OCI-LY1 (cell line): ENCODE results near the gene ANKRD1.

ENCODE experiments used
- H2AFZ ChIP-seq: fragments of 200-600 bp; sonication (generic), shearing (Covaris generic); 2 replicates; pipeline ENCODE4 v1.6.0; 2014; ENCODE audit warnings: antibody characterized with exemption, mild to moderate bottlenecking, low read length
- H3F3A ChIP-seq: fragments of 200-600 bp; sonication (generic), shearing (Covaris generic); 2 replicates; pipeline ENCODE4 v1.6.0; 2014; ENCODE audit warnings: mild to moderate bottlenecking, antibody characterized with exemption, low read length, moderate library complexity; ENCODE audit not compliant: insufficient read depth
- H3K27ac ChIP-seq: fragments of 200-600 bp; sonication (generic); 2 replicates; pipeline ENCODE4 v1.5.1; 2014; ENCODE audit warnings: low read length, mixed run types, mild to moderate bottlenecking, low read depth; ENCODE audit not compliant: poor library complexity, severe bottlenecking
- H3K27me3 ChIP-seq: fragments of 200-600 bp; sonication (generic); 2 replicates; pipeline ENCODE4 v1.6.0; 2014; ENCODE audit warnings: antibody characterized with exemption, mild to moderate bottlenecking, low read length, moderate library complexity; ENCODE audit not compliant: insufficient read depth
- H3K36me3 ChIP-seq: fragments of 200-600 bp; sonication (generic); 2 replicates; pipeline ENCODE4 v1.6.1; 2014; ENCODE audit warnings: mild to moderate bottlenecking, antibody characterized with exemption, low read length, moderate library complexity, mixed read lengths; ENCODE audit not compliant: insufficient read depth
- H3K4me1 ChIP-seq: fragments of 200-600 bp; sonication (generic); 2 replicates; pipeline ENCODE4 v1.5.1; 2014; ENCODE audit warnings: mild to moderate bottlenecking, low read length, moderate library complexity; ENCODE audit not compliant: insufficient read depth, severe bottlenecking
- H3K4me2 ChIP-seq: fragments of 200-600 bp; sonication (generic), shearing (Covaris generic); 2 replicates; pipeline ENCODE4 v1.6.1; 2014; ENCODE audit warnings: low read length
- H3K4me3 ChIP-seq: fragments of 200-600 bp; sonication (generic); 2 replicates; pipeline ENCODE4 v1.5.1; 2014; ENCODE audit warnings: low read length, low read depth, mild to moderate bottlenecking, mixed read lengths; ENCODE audit not compliant: poor library complexity, severe bottlenecking
- H3K79me2 ChIP-seq: fragments of 200-600 bp; shearing (Covaris generic); 2 replicates; pipeline ENCODE4 v1.6.1; 2016; ENCODE audit warnings: mixed run types, low read length, mixed read lengths; ENCODE audit not compliant: insufficient read depth
- H3K9ac ChIP-seq: fragments of 200-600 bp; sonication (generic), shearing (Covaris generic); 2 replicates; pipeline ENCODE4 v1.6.1; 2014; ENCODE audit warnings: mild to moderate bottlenecking, low read length, mixed read lengths
- H3K9me2 ChIP-seq: fragments of 200-600 bp; sonication (generic), shearing (Covaris generic); 2 replicates; pipeline ENCODE4 v1.6.1; 2014; ENCODE audit warnings: low read depth, mild to moderate bottlenecking, low read length, mixed read lengths
- H3K9me3 ChIP-seq: fragments of 200-600 bp; shearing (Covaris generic); 2 replicates; pipeline ENCODE4 v1.6.1; 2014; ENCODE audit warnings: low read length, mixed read lengths
- H4K20me1 ChIP-seq: fragments of 200-600 bp; sonication (generic), shearing (Covaris generic); 2 replicates; pipeline ENCODE4 v1.6.0; 2016; ENCODE audit warnings: mild to moderate bottlenecking, low read length; ENCODE audit not compliant: insufficient read depth
- CTCF ChIP-seq: fragments of 200-600 bp; sonication (generic), shearing (Covaris generic); IDR thresholded peaks from 2 replicates; pipeline ENCODE4 v1.5.1; 2017; ENCODE audit warnings: mild to moderate bottlenecking, antibody characterized with exemption, low read length, moderate library complexity, mixed read lengths
- EZH2 ChIP-seq: fragments of 200-600 bp; sonication (generic), shearing (Covaris generic); IDR thresholded peaks from 2 replicates; pipeline ENCODE4 v1.8.0; 2017; ENCODE audit warnings: borderline replicate concordance, mixed run types, mild to moderate bottlenecking, antibody characterized with exemption, low read length, moderate library complexity, mixed read lengths

The ANKRD1 gene

DNA sequence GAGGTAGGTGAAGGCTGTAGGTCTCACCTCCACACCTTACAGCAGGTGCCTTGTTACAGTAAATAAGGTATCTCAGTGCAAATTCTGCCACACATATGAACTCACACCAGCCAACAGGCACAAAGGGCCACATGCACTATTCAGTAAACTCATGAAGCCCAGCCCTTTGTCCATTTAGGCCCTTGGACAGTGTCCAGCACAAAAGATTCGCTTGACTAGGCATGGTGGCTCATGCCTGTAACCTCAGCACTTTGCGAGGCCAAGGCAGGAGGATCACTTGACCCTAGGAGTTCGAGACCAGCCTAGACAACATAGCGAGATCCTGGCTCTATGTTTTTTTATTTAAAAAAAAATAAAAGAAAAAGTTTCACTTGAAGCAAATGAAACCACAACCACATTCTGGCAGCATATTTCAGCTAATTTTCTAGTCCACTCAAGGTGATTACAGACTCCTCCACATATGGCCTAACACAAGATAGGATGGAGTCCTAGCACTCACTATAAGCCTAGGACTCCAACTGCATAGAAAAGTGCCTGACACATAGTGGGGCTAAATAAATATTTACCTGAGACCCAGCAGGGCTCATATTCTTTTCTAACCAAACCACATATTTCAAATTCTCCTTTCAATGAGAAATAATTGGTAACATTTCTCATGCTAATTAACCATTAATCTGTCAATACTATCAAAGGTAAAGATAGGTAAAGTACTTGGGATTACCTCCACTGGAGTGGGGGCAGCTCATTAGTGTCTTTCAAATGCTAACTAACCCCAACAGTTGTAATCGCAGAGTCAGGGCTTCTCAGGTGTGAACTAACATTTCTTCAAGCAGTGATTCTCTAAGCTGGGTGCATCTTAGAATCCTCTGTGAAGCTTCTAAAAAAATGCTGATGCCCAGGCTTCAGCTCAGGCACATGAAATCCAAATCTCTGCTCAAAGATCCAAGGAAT, 4.5 kb upstream of the ANKRD1 start:
- Histone ChIP-seq H3K4me2 (no peak overlapping the region), H3K9me2 (no peaks in the 10 kb centered on the region), H3K4me1 (no peaks in the 10 kb centered on the region), H3K27me3 (no peaks in the 10 kb centered on the region), H3K4me3 (no peak overlapping the region), H3K36me3 (no peaks in the 10 kb centered on the region), H2AFZ (no peak overlapping the region), H3K27ac (no peak overlapping the region), H4K20me1 (no peaks in the 10 kb centered on the region), H3K9me3 (no peaks in the 10 kb centered on the region), H3K79me2 (no peaks in the 10 kb centered on the region), H3F3A (no peaks in the 10 kb centered on the region), H3K9ac (no peak overlapping the region)
- TF ChIP-seq EZH2: no peak
- no peak for TF ChIP-seq CTCF

DNA sequence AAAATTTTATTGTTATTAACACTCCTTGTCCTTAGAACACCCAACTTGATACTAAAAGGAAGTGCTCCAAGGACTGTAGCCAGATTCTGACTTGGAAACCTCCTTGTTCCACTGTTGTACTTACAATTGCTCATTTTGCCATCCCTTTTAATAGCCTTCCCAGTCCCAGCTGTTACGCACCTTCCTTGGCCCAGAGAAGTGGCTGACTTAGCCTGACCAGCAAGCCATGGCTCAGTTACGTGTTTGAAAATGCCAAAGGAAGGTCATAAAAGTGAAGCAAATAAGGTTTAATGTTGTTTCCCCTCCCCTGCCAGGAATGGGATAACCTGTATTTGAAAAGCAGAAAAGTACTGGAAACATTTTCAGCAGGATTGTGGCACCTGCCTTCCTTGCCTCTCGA, 3.7 kb upstream of the ANKRD1 start:
- no peak for TF ChIP-seq EZH2
- TF ChIP-seq CTCF: no peak
- Histone ChIP-seq H3K9me3 (no peaks in the 10 kb centered on the region), H3K9ac (no peak overlapping the region), H3K4me3 (no peak overlapping the region), H3K4me1 (no peaks in the 10 kb centered on the region), H3K36me3 (no peaks in the 10 kb centered on the region), H4K20me1 (no peaks in the 10 kb centered on the region), H3K27me3 (no peaks in the 10 kb centered on the region), H2AFZ (no peak overlapping the region), H3K9me2 (no peaks in the 10 kb centered on the region), H3K4me2 (no peak overlapping the region), H3K79me2 (no peaks in the 10 kb centered on the region), H3K27ac (no peak overlapping the region), H3F3A (no peaks in the 10 kb centered on the region)

GRCh38 chr10:90923111-90923731, 2.3 kb upstream of the ANKRD1 start:
- Histone ChIP-seq H3K36me3 (no peaks in the 10 kb centered on the region), H3K9me2 (no peaks in the 10 kb centered on the region), H3K4me2 (no peak overlapping the region), H4K20me1 (no peaks in the 10 kb centered on the region), H2AFZ (no peak overlapping the region), H3K27me3 (no peaks in the 10 kb centered on the region), H3K79me2 (no peaks in the 10 kb centered on the region), H3K4me3 (no peak overlapping the region), H3K9me3 (no peaks in the 10 kb centered on the region), H3K9ac (no peak overlapping the region), H3F3A (no peaks in the 10 kb centered on the region), H3K27ac (no peak overlapping the region), H3K4me1 (no peaks in the 10 kb centered on the region)
- TF ChIP-seq CTCF (no peak), EZH2 (no peak)
